ENCODE results near the gene OR10G7. TPM values are rescaled to one million over a fixed set of nuclear protein-coding genes. Genes with fewer than 3 reads are reported as not detected.
"Not testable (repeated sequence)": the region's sequence is repeated elsewhere in the genome, so short reads cannot be mapped to it uniquely, and the experiment has no call there.

OR10G7 gene
- total and polyA plus RNA-seq, 2 donors (not counting 1 experiment from before 2014, with no cell fraction given): not detected

DNA sequence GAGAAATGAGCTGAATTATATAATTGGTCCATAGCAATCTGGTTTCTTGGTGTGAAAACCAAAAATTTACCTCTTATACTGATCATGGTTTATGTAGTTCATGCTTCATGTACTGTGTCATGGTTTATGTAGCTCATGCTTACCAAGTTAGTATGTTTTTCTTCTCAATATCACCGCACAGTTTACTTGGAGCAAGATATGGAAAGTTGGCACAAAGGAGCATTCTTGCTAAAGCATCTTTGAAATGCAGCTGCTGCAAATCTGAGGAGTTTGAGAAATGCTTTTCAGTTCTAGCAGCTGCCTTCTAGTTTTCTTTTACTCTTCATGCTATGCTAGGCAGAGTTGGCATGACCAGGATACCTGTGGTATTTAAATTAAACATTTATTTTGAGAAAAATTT lies 4.5 kb downstream of the OR10G7 start:
- Histone ChIP-seq H3K36me3 (ENCODE audit: control insufficient read depth, insufficient read depth, low read length) (no peaks in the 10 kb centered on the region), H3K4me1 (ENCODE audit: control insufficient read depth, extremely low read depth, insufficient read depth, low read length) (no peaks in the 10 kb centered on the region), H3K27me3 (ENCODE audit: control insufficient read depth, insufficient read depth, low read length) (no peaks in the 10 kb centered on the region), H4K20me1 (ENCODE audit: control insufficient read depth, extremely low read depth, insufficient read depth, low read length) (no peaks in the 10 kb centered on the region), H3K79me2 (ENCODE audit: control insufficient read depth, insufficient read depth, low read length) (no peaks in the 10 kb centered on the region), H3K9ac (ENCODE audit: insufficient read depth, low read length) (no peak overlapping the region), H3K4me3 (replicated peaks in 1 of 4; ENCODE audit: control extremely low read depth in 1 of 4, insufficient read depth in 1 of 4, low read depth in 3 of 4, low read length in 4 of 4) (no peak overlapping the region), H3K27ac (ENCODE audit: insufficient read depth, low read length) (no peak overlapping the region), H2AFZ (ENCODE audit: low read length) (no peak overlapping the region), H3K4me2 (ENCODE audit: extremely low read depth, insufficient read depth, low read length) (no peak overlapping the region), H3K9me3 (ENCODE audit: control insufficient read depth, insufficient read depth, low read depth, low read length) (no peaks in the 10 kb centered on the region)
- DNase-seq (ENCODE audit: low read depth in 2 of 2): no peak
- TF ChIP-seq EZH2 (IDR thresholded peaks at IDR 0.05; ENCODE audit: low read length, missing control alignments) (no peak), CTCF (conservative IDR thresholded peaks at IDR 0.05 in 1 of 2, IDR thresholded peaks at IDR 0.05 in 1 of 2; ENCODE audit: low read depth in 1 of 2, low read length in 2 of 2) (no peak)

DNA sequence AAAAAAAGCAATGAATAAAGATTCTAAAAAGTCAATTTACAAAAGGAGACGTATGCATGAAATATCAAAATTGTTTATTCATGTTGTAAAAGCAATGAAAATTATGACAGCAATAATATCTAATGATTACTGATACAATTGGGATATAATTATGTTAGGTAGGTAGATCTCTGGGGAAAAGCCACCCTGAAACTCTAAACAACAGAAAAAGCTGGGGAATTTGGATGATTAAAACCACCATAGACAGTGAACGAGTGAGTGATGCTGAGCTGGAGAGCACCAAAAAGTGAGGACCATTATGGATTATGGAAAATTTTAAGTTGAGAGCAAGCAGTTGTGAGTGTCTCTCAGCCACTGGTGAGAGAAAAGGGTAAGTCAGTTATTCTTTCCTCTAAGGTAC lies 14.6 kb downstream of the OR10G7 start, which contains the start of gene OR10G8:
OR10G8 (plus strand) TSS at position 301 of the 400 bp plus-strand sequence. CDS start 2,825 bp downstream, outside the sequence.
- Histone ChIP-seq H3K4me1 (ENCODE audit: control insufficient read depth, extremely low read depth, insufficient read depth, low read length) (no peaks in the 10 kb centered on the region), H2AFZ (ENCODE audit: low read length) (no peak within 1 kb of the TSS), H3K79me2 (ENCODE audit: control insufficient read depth, insufficient read depth, low read length) (no peaks in the 10 kb centered on the region), H3K27me3 (ENCODE audit: control insufficient read depth, insufficient read depth, low read length) (no peaks in the 10 kb centered on the region), H3K27ac (ENCODE audit: insufficient read depth, low read length) (no peak within 1 kb of the TSS), H3K4me2 (ENCODE audit: extremely low read depth, insufficient read depth, low read length) (no peak within 1 kb of the TSS), H4K20me1 (ENCODE audit: control insufficient read depth, extremely low read depth, insufficient read depth, low read length) (no peaks in the 10 kb centered on the region), H3K9me3 (ENCODE audit: control insufficient read depth, insufficient read depth, low read depth, low read length) (no peaks in the 10 kb centered on the region), H3K9ac (ENCODE audit: insufficient read depth, low read length) (no peak within 1 kb of the TSS), H3K4me3 (replicated peaks in 1 of 4; ENCODE audit: control extremely low read depth in 1 of 4, insufficient read depth in 1 of 4, low read depth in 3 of 4, low read length in 4 of 4) (no peak within 1 kb of the TSS), H3K36me3 (ENCODE audit: control insufficient read depth, insufficient read depth, low read length) (no peaks in the 10 kb centered on the region)
- no peak for DNase-seq (ENCODE audit: low read depth in 2 of 2)
- TF ChIP-seq EZH2 (IDR thresholded peaks at IDR 0.05; ENCODE audit: low read length, missing control alignments) (no peak), CTCF (conservative IDR thresholded peaks at IDR 0.05 in 1 of 2, IDR thresholded peaks at IDR 0.05 in 1 of 2; ENCODE audit: low read depth in 1 of 2, low read length in 2 of 2) (no peak)

GRCh38 chr11:124015837-124016236 lies 25.3 kb downstream of the OR10G7 start:
- H3K9ac ChIP-seq (ENCODE audit: insufficient read depth, low read length); H3K4me1 ChIP-seq (ENCODE audit: control insufficient read depth, extremely low read depth, insufficient read depth, low read length); H4K20me1 ChIP-seq (ENCODE audit: control insufficient read depth, extremely low read depth, insufficient read depth, low read length); H3K4me3 ChIP-seq (replicated peaks in 1 of 4; ENCODE audit: control extremely low read depth in 1 of 4, insufficient read depth in 1 of 4, low read depth in 3 of 4, low read length in 4 of 4); H3K9me3 ChIP-seq (ENCODE audit: control insufficient read depth, insufficient read depth, low read depth, low read length); H3K4me2 ChIP-seq (ENCODE audit: extremely low read depth, insufficient read depth, low read length); H3K36me3 ChIP-seq (ENCODE audit: control insufficient read depth, insufficient read depth, low read length); H3K79me2 ChIP-seq (ENCODE audit: control insufficient read depth, insufficient read depth, low read length); H2AFZ ChIP-seq (ENCODE audit: low read length); DNase-seq (ENCODE audit: low read depth in 2 of 2); H3K27ac ChIP-seq (ENCODE audit: insufficient read depth, low read length); H3K27me3 ChIP-seq (ENCODE audit: control insufficient read depth, insufficient read depth, low read length): not testable (repeated sequence)
